H9 (cell line): ENCODE data around the gene CCDC68. TPM values are rescaled to one million over a fixed set of nuclear protein-coding genes. Genes with fewer than 3 reads are reported as not detected.
A peak's percentile ranks its signal among the peaks of the same experiment; 100 is the strongest.

Source experiments
- DNase-seq: peaks from one replicate; pipeline ENCODE4 v3.0.0-alpha.2; 2017
- H2AFZ ChIP-seq: one replicate; pipeline ENCODE4 v1.6.1; 2013; ENCODE audit warnings: mild to moderate bottlenecking, low read length, control low read depth, moderate library complexity
- H2AK5ac ChIP-seq: 2 replicates; pipeline ENCODE4 v1.6.1; 2013; ENCODE audit warnings: low read length, control low read depth, mixed read lengths; ENCODE audit not compliant: insufficient read length
- H2BK120ac ChIP-seq: one replicate; pipeline ENCODE4 v1.6.1; 2013; ENCODE audit warnings: low read depth, mild to moderate bottlenecking, low read length, control low read depth, inconsistent platforms; ENCODE audit not compliant: poor library complexity, severe bottlenecking
- H2BK12ac ChIP-seq: 2 replicates; pipeline ENCODE4 v1.6.1; 2013; ENCODE audit warnings: low read length, control low read depth, mixed read lengths, low read depth; ENCODE audit not compliant: insufficient read length
- H2BK15ac ChIP-seq: 2 replicates; pipeline ENCODE4 v1.6.1; 2013; ENCODE audit warnings: low read depth, low read length, control low read depth
- H2BK20ac ChIP-seq: one replicate; pipeline ENCODE4 v1.6.1; 2013; ENCODE audit warnings: low read depth, mild to moderate bottlenecking, low read length, control low read depth, inconsistent platforms; ENCODE audit not compliant: poor library complexity, severe bottlenecking
- H2BK5ac ChIP-seq: 2 replicates; pipeline ENCODE4 v1.6.1; 2013; ENCODE audit warnings: low read length, control low read depth, mixed read lengths; ENCODE audit not compliant: insufficient read length
- H3K14ac ChIP-seq: 2 replicates; pipeline ENCODE4 v1.6.1; 2013; ENCODE audit warnings: low read length, control low read depth; ENCODE audit not compliant: insufficient read depth
- H3K18ac ChIP-seq: 2 replicates; pipeline ENCODE4 v1.6.1; 2013; ENCODE audit warnings: low read depth, mild to moderate bottlenecking, mixed read lengths, low read length, control low read depth; ENCODE audit not compliant: insufficient read length
- H3K23ac ChIP-seq: 2 replicates; pipeline ENCODE4 v1.6.1; 2013; ENCODE audit warnings: low read length, control low read depth, mixed read lengths, low read depth; ENCODE audit not compliant: insufficient read length
- H3K23me2 ChIP-seq: 2 replicates; pipeline ENCODE4 v1.6.1; 2013; ENCODE audit warnings: low read depth, mild to moderate bottlenecking, mixed read lengths, low read length, control low read depth; ENCODE audit not compliant: insufficient read length, poor library complexity, severe bottlenecking
- H3K27ac ChIP-seq: 2 replicates; pipeline ENCODE4 v1.5.1; 2013; ENCODE audit warnings: low read length, control low read depth, mixed read lengths, low read depth; ENCODE audit not compliant: insufficient read length
- H3K27me3 ChIP-seq: 2 replicates; pipeline ENCODE4 v1.6.1; 2013; ENCODE audit warnings: low read length, control low read depth, inconsistent platforms; ENCODE audit not compliant: insufficient read depth
- H3K4ac ChIP-seq: 2 replicates; pipeline ENCODE4 v1.6.1; 2013; ENCODE audit warnings: low read depth, mild to moderate bottlenecking, control low read depth, inconsistent platforms, low read length, moderate library complexity
- H3K4me1 ChIP-seq: 2 replicates; pipeline ENCODE4 v1.6.1; 2013; ENCODE audit warnings: low read length, control low read depth, inconsistent platforms; ENCODE audit not compliant: insufficient read depth
- H3K4me2 ChIP-seq: 2 replicates; pipeline ENCODE4 v1.6.1; 2013; ENCODE audit warnings: low read length, control low read depth, mixed read lengths; ENCODE audit not compliant: insufficient read length, insufficient read depth
- H3K56ac ChIP-seq: 2 replicates; pipeline ENCODE4 v1.6.1; 2013; ENCODE audit warnings: low read depth, mild to moderate bottlenecking, mixed read lengths, low read length, control low read depth; ENCODE audit not compliant: insufficient read length
- H3K79me1 ChIP-seq: 2 replicates; pipeline ENCODE4 v1.6.1; 2013; ENCODE audit warnings: low read depth, mild to moderate bottlenecking, moderate library complexity, low read length, control low read depth, inconsistent platforms; ENCODE audit not compliant: insufficient read depth, poor library complexity, severe bottlenecking
- H3K79me2 ChIP-seq: 2 replicates; pipeline ENCODE4 v1.6.1; 2013; ENCODE audit warnings: low read length, control low read depth, inconsistent platforms; ENCODE audit not compliant: insufficient read depth
- H3K9ac ChIP-seq: 2 replicates; pipeline ENCODE4 v1.6.1; 2013; ENCODE audit warnings: low read length, control low read depth, mixed read lengths; ENCODE audit not compliant: insufficient read length; ENCODE audit errors: extremely low read depth
- H3K9me3 ChIP-seq: one replicate; pipeline ENCODE4 v1.6.1; 2013; ENCODE audit warnings: low read depth, low read length, inconsistent platforms; ENCODE audit not compliant: control insufficient read depth
- H3T11ph ChIP-seq: one replicate; pipeline ENCODE4 v1.6.1; 2013; ENCODE audit warnings: mild to moderate bottlenecking, low read length, control low read depth, inconsistent platforms
- H4K20me1 ChIP-seq: one replicate; pipeline ENCODE4 v1.6.1; 2013; ENCODE audit not compliant: control insufficient read depth, insufficient read length, insufficient read depth
- H4K5ac ChIP-seq: 2 replicates; pipeline ENCODE4 v1.6.1; 2013; ENCODE audit warnings: low read depth, mild to moderate bottlenecking, mixed read lengths, low read length, control low read depth; ENCODE audit not compliant: insufficient read length
- H4K8ac ChIP-seq: replicated peaks from 2 replicates; pipeline ENCODE4 v1.6.1; 2013; ENCODE audit warnings: low read length, control low read depth, mixed read lengths, low read depth; ENCODE audit not compliant: insufficient read length
- H4K91ac ChIP-seq: 2 replicates; pipeline ENCODE4 v1.6.1; 2013; ENCODE audit warnings: low read depth, mild to moderate bottlenecking, moderate library complexity, mixed read lengths, low read length, control low read depth; ENCODE audit not compliant: insufficient read length
- H3K27ac Mint-ChIP-seq, 3 experiments: 2 replicates in 2 of 3; 3 replicates in 1 of 3; pipeline ENCODE4 v1.8.0; 2020 to 2021; ENCODE audit warnings: mixed read lengths in 3 of 3, mild to moderate bottlenecking in 1 of 3, moderate library complexity in 1 of 3
- H3K27me3 Mint-ChIP-seq: 2 replicates; pipeline ENCODE4 v1.8.0; 2021; ENCODE audit warnings: low read depth, mild to moderate bottlenecking, moderate library complexity, mixed read lengths
- H3K36me3 Mint-ChIP-seq, 3 experiments: 2 replicates in 2 of 3; 3 replicates in 1 of 3; pipeline ENCODE4 v1.8.0; 2020 to 2021; ENCODE audit warnings: low read depth in 3 of 3, mixed read lengths in 3 of 3; ENCODE audit not compliant: insufficient read depth in 1 of 3
- H3K4me1 Mint-ChIP-seq, 2 experiments: 2 replicates each; pipeline ENCODE4 v1.8.0; 2020; ENCODE audit warnings: mixed read lengths in 2 of 2
- H3K4me3 Mint-ChIP-seq, 2 experiments: 2 replicates in 1 of 2; 3 replicates in 1 of 2; pipeline ENCODE4 v1.8.0; 2020 to 2021; ENCODE audit warnings: mild to moderate bottlenecking in 2 of 2, mixed read lengths in 2 of 2, moderate library complexity in 1 of 2
- H3K9me3 Mint-ChIP-seq, 2 experiments: 2 replicates in 1 of 2; 3 replicates in 1 of 2; pipeline ENCODE4 v1.8.0; 2020; ENCODE audit warnings: mild to moderate bottlenecking in 2 of 2, mixed read lengths in 2 of 2, moderate library complexity in 1 of 2
- CTCF ChIP-seq: fragments of 200-600 bp; sonication (generic); conservative IDR thresholded peaks from 3 replicates; pipeline ENCODE4 v1.8.0; 2021; ENCODE audit warnings: antibody characterized with exemption, mild to moderate bottlenecking
- WGBS: extraction: QIAGEN DNeasy Blood & Tissue Kit; methylation state at CpG from one replicate; pipeline ENCODE4 v1.1.7; 2013; ENCODE audit warnings: missing lambda C conversion rate, low lambda C conversion rate, mixed read lengths; ENCODE audit not compliant: insufficient read length; ENCODE audit errors: extremely low coverage; 5-methylcytosine and 5-hydroxymethylcytosine counted together
- total RNA-seq: library from RNA; stranded (reverse); gene quantifications from 2 replicates; pipeline ENCODE4 v1.2.1, GENCODE V29; 2021

The CCDC68 gene
- total RNA-seq, 1 experiment from 2014 or later: not detected

GRCh38 chr18:54957996-54958395, 1.3 kb downstream of the CCDC68 start:
- Histone ChIP-seq H2BK12ac (no peak overlapping the region), H3K4me1 (no peaks in the 10 kb centered on the region), H2BK5ac (no peak overlapping the region), H3K56ac (no peak overlapping the region), H3K14ac (no peak overlapping the region), H2AFZ (no peak overlapping the region), H2BK15ac (no peak overlapping the region), H3K27me3 (no peaks in the 10 kb centered on the region), H2BK20ac (no peak overlapping the region), H3T11ph (no peak overlapping the region), H4K20me1 (no peaks in the 10 kb centered on the region), H4K91ac (no peak overlapping the region), H2AK5ac (no peak overlapping the region), H4K8ac (no peak overlapping the region), H3K23ac (no peak overlapping the region), H3K9ac (no peak overlapping the region), H3K4ac (no peak overlapping the region), H3K23me2 (no peaks in the 10 kb centered on the region), H3K27ac (no peak overlapping the region), H3K9me3 (no peaks in the 10 kb centered on the region), H2BK120ac (no peak overlapping the region), H3K4me2 (no peak overlapping the region), H4K5ac (no peak overlapping the region), H3K79me2 (no peaks in the 10 kb centered on the region), H3K79me1 (no peaks in the 10 kb centered on the region), H3K18ac (no peak overlapping the region)
- DNase-seq: no peak
- Mint-ChIP-seq H3K4me1 (no peaks in the 10 kb centered on the region), H3K9me3 (no peaks in the 10 kb centered on the region), H3K36me3 (no peaks in the 10 kb centered on the region), H3K27ac (peak overlapping the region in 1 of 3 experiments; percentile 65; a peak in 2 of 7 replicates), H3K27me3 (no peaks in the 10 kb centered on the region), H3K4me3 (no peak overlapping the region)
- WGBS: no CpG with 5 or more reads among the region's 5 CpGs
- no peak for TF ChIP-seq CTCF
